GM18951 (cell line): Measurements from ENCODE around the gene PCDHB6.
"Not testable (repeated sequence)": the region's sequence is repeated elsewhere in the genome, so short reads cannot be mapped to it uniquely, and the experiment has no call there.

ENCODE experiments used
- POLR2A ChIP-seq: IDR thresholded peaks from 4 replicates; pipeline ENCODE4 v1.6.1; 2011; ENCODE audit warnings: mild to moderate bottlenecking; ENCODE audit not compliant: insufficient read length, insufficient read depth; ENCODE audit errors: extremely low read depth
- in situ Hi-C: fragments of 300-500 bp; cut with MboI; formaldehyde crosslinking; loops from one replicate; pipeline ENCODE4 v1.12.0; 2022; ENCODE audit warnings: low sequenced_read_pairs, mixed read lengths, inconsistent platforms; ENCODE audit not compliant: unreplicated experiment

The PCDHB6 gene

DNA sequence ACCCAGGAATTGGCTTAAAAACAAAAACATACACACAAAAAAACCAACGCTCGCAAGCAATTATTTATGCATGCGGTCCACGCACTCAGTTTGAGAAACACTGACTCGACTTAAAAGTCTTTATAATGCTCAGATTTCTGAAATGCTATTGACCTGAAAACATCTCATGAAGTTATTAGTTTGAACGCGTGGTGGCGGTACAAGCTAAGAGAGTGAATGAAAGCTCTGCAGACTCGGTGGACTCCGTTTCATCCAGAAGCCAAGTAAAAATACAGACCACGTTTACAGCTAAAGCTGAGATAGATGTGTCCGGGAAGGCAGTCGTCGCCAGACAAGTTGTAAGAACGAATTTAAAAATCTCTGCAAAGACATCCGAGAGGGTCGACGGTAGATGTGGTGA is at the start of gene PCDHB6:
PCDHB6 (plus strand) TSS at position 246 of the 400 bp plus-strand sequence. CDS start 201 bp downstream, outside the sequence.
- no peak for TF ChIP-seq POLR2A
- in situ Hi-C loops = no loop called here

- TF ChIP-seq POLR2A = no peak
- in situ Hi-C loops = no loop called here
Measured at GRCh38 chr5:141100243-141100805, 49.5 kb upstream of the PCDHB6 start, which contains the start of gene PCDHB3. Gene PCDHB3, plus strand, starts transcription at chr5:141100473. Its CDS starts 177 bp downstream, at chr5:141100650.

DNA sequence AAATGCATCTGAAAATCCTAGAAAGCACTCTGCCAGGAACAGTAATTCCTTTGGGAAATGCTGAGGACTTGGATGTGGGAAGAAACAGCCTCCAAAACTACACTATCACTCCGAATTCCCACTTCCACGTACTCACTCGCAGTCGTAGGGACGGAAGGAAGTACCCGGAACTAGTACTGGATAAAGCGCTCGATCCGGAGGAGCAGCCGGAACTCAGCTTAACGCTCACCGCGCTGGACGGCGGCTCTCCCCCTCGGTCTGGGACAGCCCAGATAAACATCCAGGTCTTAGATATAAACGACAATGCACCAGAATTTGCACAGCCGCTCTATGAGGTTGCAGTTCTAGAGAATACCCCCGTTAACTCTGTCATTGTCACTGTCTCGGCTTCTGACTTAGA is 48.8 kb upstream of the PCDHB6 start:
- in situ Hi-C loops = no loop called here
- TF ChIP-seq POLR2A = no peak

- in situ Hi-C loops = not testable (repeated sequence)
Measured at GRCh38 chr5:141102070-141102469, 47.8 kb upstream of the PCDHB6 start.

- in situ Hi-C loops = not testable (repeated sequence)
Measured at GRCh38 chr5:141102471-141102870, 47.4 kb upstream of the PCDHB6 start.

DNA sequence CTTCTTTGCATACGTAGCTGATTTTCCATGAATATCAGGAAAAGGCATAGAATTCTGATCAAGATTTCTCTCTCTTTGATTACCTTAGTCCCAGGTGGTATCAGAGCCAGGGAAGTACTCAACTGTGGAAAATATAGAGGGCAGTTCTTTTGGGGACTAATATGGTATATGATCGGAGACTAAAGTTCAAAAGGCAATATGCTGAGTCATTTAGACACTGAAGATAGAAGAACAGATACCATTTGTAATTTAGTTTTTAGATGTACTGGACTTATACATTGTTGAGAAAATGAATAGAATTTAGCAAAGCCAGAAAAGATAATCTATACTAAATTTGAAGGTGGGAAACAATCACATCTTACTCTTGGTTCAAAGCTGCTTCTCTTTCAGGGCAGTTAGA is 44.5 kb upstream of the PCDHB6 start:
- TF ChIP-seq POLR2A = no peak
- in situ Hi-C loops = no loop called here

DNA sequence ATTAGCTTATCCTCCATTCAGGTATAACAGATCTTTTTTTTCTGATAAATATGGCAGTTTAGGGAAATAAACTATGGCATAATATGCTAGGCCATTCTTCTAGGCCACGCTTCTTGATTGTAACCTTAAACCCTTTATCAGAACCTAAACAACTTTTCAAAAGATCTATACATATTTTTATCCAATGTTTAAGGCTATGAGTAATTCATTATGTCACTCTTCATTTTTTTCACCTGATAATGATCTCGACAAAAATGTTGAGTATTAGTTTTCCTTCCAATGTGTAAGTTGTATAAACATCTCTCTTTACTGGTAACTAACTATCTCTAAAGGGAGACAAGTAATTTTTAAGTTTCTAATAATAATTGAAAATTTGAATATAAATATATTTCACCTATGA is 30.6 kb upstream of the PCDHB6 start:
- no peak for TF ChIP-seq POLR2A
- in situ Hi-C loops = no loop called here

- in situ Hi-C loops = no loop called here
- TF ChIP-seq POLR2A = no peak
Measured at GRCh38 chr5:141121563-141121962, 28.3 kb upstream of the PCDHB6 start, which contains the start of gene PCDHB4. Gene PCDHB4, plus strand, starts transcription at chr5:141121818. Its CDS starts 181 bp downstream, at chr5:141121999.

GRCh38 chr5:141121985-141122384 is 27.9 kb upstream of the PCDHB6 start:
- TF ChIP-seq POLR2A = no peak

GRCh38 chr5:141123396-141124135 is 26.3 kb upstream of the PCDHB6 start:
- in situ Hi-C loops = not testable (repeated sequence)

More at GRCh38 chr5:141121985-141122384, 27.9 kb upstream of the PCDHB6 start:
- in situ Hi-C loops = no loop called here

- TF ChIP-seq POLR2A = no peak
- in situ Hi-C loops = no loop called here
Measured at GRCh38 chr5:141127305-141127704, 22.6 kb upstream of the PCDHB6 start.

DNA sequence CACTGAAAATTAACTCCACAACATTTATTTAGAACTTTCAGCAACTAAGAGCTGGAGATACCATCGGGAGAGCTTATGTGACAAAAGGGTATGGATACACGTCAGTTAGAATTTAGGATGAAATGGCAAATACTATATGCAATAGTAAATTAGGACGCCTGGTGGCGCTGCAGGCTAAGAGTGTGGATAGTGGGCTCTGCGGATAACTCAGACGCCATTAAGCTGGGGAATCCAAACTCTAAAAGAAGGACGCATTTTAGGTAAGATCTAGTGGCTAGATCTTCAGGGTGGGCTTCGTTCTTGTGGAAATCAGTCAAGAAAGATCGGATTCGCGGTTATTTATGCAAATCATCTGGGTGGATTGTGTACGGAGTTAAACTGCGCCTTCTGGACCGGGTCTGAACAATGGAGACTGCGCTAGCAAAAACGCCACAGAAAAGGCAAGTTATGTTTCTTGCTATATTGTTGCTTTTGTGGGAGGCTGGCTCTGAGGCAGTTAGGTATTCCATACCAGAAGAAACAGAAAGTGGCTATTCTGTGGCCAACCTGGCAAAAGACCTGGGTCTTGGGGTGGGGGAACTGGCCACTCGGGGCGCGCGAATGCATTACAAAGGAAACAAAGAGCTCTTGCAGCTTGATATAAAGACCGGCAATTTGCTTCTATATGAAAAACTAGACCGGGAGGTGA is 14.7 kb upstream of the PCDHB6 start, which contains the start of gene PCDHB5:
PCDHB5 (plus strand) TSS at position 177 of the 688 bp plus-strand sequence; CDS start at position 406, 229 bp downstream.
- TF ChIP-seq POLR2A = no peak
- in situ Hi-C loops = no loop called here

- no peak for TF ChIP-seq POLR2A
- in situ Hi-C loops = no loop called here
Measured at GRCh38 chr5:141135718-141136266, 14.1 kb upstream of the PCDHB6 start.

- in situ Hi-C loops = not testable (repeated sequence)
Measured at GRCh38 chr5:141137346-141137745, 12.5 kb upstream of the PCDHB6 start.
